GM19328 (cell line): ENCODE results near the gene AIRE.
"Not testable (repeated sequence)": the region's sequence is repeated elsewhere in the genome, so short reads cannot be mapped to it uniquely, and the experiment has no call there.

Experiments used
- ATAC-seq: cut with Tn5 transposase; IDR thresholded peaks from one replicate; pipeline ENCODE4 v1.9.1; 2021; ENCODE audit warnings: mild to moderate bottlenecking, moderate library complexity; ENCODE audit not compliant: unreplicated experiment

The AIRE gene

GRCh38 chr21:44285138-44285992 lies at the start of gene AIRE:
Gene AIRE, plus strand, starts transcription at chr21:44285876. Its CDS starts 131 bp downstream, at chr21:44286007.
- no peak for ATAC-seq

GRCh38 chr21:44240353-44240752 lies 45.3 kb upstream of the AIRE start:
- ATAC-seq: not testable (repeated sequence)

GRCh38 chr21:44240842-44241241 lies 44.8 kb upstream of the AIRE start, which contains the start of gene ICOSLG:
Gene ICOSLG, minus strand, starts transcription at chr21:44240943. Its CDS starts 126 bp downstream, at chr21:44240817.
- ATAC-seq: peak; percentile 45

GRCh38 chr21:44241281-44241680 lies 44.4 kb upstream of the AIRE start:
- peak; percentile 37 for ATAC-seq

- not testable (repeated sequence) for ATAC-seq
These were observed 41.7 kb upstream of the AIRE start for GRCh38 chr21:44243980-44244379.

DNA sequence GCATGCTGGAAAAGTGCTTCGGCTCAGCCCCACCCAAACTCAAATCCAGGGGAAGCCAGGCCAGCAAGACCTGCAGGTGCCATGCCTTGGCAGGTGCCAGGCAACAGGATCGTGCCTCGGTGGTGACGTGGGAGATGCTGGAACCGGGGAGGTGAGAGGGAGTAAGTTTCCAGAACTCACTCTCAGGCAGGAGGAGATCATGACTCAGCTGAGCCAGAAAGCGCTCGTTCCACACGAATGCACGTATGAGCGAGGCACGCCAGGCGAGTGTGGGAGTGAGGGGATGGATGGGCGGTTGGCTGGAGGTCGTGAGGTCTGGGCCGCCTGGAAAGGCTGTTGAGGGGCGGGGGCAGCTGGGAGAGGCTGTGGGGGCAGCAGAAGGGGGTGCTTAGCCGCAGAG lies 37.8 kb upstream of the AIRE start:
- not testable (repeated sequence) for ATAC-seq

DNA sequence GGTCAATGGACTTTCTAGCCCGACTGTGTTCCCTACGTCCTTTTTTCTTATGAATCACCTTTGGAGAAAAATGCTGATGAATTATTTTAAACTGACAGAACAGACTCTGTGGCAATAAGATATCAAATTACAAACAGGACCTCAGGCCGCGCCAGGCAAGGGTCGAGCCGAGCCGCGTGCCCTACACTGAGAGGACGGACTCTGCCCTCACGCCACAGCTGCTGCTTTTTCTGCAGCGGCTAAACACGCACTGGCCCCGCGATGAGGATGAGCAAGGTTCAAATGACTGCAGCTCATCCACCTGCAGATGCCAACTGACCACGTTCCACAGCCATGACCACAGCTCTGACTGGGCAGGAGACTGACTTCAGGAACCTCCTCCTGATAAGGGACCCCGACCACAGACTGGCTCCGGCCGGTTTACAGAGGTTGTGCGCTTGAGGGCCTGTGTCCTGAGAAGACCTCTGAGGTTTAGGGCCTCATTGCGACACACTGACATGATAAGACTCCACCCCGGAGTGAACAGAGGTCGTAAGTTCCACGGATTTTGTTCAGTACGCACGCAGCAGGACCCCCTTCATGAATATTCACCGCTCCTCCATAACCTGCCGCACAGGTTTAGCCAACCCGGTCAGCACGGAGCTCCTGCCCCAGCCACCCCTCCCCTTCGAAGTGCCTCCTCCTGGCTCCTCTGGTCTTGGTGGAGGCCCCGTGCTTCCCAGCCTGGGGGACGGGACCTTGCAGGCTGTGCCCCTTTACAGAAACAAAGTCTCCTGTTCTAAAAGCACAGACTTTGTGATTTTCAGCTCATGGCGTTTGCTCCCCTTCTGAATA lies 36.3 kb upstream of the AIRE start:
- ATAC-seq: not testable (repeated sequence)

- no peak for ATAC-seq
These were observed 31.6 kb upstream of the AIRE start for GRCh38 chr21:44253832-44254710.

DNA sequence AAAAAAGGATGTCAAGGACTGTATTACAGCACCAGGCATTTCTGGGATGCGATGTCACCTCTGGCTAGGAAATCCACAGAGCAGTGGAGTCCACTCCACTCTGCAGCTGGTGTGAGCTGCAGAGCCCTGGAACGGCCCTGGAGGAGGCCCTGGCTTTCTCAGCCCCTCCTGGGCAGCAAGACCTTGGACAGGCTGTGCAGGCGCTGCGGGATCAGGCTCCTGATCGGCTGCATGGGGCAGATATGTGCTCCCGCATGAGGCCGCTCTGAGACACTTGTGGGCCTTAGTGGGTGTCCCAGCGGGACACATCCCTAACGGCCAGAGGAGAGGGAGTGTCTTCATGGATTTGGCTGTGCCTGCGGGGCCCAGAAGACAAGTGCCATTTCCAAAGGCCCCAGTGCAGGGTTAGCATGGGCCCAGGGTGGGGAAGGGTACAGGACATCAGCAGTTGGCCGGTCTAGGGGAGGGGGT lies 30.1 kb upstream of the AIRE start:
- no peak for ATAC-seq

DNA sequence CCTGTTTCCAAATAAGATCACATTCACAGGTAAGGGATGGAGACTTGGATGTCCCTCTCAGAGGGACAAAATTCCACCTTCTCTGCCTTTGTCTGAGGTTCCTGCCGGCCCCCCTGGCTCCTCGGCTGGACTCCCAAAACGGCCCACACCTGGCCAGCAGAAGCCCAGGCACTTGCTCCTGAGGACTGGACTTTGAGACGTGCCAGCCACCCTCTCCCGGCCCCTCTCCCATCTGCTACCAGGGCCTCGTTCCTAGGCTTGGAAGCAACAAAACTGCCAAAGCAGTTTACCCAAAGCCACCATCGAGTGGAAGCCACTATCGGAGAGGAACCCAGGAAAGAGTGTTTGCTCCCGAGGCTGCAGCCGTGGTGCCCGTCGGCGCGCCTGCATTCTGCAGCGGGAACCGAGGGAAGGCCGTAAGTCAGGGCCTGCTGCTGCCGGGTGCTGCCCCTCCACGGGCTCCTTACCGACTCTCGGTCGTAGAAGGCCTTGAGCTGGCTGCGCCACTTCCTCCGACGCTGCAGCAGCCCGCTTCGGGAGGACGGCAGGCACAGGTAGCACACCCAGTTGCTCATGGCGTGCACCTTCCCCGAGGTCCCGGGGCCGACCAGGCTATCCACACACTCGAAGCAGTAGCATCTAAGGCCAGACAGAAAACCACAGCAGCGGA lies 27.5 kb upstream of the AIRE start:
- ATAC-seq: no peak

DNA sequence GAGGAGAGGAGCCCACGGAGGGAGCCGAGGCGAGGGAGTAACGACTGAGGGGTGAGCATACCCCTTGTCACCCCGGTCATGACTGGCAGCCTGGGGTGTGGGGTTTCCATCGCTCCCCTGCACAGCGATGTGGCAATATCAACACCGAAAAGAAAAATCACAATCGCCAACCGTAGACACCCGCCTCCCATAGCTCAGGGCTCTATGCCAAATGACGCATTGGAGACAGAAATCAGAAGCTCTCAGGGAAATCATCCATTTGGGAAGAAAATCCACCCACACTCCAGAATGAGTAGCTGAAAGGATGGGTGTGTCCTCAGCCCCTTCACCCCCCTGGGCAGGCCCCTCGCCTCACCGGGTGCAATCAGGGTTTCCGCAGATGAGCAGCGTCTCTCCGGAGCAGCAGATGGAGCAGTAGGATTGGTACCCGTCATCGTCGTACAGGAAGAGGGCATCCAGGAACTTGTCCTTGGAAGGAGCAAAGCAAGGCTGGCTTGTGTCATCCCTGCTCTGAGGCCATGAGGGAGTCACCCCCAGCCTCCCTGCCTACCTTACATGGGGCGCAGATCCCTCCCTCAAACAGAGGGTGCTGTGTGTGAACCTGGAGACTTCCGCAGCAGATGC lies 26.5 kb upstream of the AIRE start:
- no peak for ATAC-seq

DNA sequence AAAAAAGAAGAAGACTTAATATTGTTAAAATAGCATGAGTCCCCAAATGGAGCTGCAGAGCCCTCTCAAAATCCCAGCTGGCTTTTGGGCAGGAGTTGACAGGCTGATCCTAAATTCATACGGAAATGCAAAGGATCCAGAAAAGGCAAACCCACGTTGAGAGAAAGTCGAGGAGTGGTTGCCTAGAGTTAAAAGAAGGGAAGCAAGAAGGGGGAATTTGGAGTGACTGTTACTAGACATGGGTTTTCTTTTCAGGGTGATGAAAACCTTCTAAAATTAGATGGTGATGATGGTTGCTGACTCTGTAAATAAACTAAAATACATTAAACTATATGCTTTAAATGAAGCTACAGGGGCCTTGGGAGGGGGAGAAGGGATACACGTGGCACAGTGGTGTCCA lies 25.6 kb upstream of the AIRE start:
- ATAC-seq: no peak

DNA sequence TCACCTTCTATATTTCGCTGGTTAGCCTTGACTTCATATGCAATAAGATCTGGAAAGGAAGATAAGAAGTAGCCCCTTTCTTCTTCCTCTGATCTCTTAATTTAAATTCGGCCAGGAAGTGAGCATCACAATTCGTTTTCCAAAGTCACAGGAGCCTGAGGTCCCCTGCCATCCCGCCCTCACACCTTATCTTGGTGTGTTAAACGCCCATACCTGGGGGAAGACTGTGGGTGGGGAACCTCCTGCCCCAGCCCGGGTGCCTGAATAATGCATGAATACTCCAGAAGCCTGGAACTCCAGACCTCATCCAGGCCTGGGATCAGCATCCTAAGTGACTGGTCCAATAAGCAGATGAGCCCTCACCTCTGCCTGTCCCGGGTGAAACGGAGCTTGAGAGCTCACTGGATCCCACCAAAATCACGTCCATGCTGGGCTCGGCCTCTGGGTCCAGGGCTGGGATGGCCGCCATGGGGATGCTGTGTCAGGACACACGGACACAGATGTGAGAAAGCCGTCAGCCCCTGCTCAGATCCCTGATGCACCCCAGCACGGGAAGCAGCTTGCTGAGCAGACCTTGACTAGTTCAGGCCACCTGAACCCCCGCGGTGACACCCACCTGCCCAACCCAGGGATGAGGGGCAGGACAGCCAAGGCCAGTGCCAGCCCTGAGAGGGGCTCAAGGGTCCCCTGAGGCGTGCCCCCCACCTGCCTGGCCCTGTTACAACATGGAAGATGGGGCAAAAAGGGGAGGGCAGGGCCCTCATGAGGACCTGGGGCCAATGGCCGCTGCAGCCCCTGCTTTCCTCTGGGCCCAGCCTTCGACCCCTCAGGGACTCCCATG lies 24.7 kb upstream of the AIRE start:
- no peak for ATAC-seq

DNA sequence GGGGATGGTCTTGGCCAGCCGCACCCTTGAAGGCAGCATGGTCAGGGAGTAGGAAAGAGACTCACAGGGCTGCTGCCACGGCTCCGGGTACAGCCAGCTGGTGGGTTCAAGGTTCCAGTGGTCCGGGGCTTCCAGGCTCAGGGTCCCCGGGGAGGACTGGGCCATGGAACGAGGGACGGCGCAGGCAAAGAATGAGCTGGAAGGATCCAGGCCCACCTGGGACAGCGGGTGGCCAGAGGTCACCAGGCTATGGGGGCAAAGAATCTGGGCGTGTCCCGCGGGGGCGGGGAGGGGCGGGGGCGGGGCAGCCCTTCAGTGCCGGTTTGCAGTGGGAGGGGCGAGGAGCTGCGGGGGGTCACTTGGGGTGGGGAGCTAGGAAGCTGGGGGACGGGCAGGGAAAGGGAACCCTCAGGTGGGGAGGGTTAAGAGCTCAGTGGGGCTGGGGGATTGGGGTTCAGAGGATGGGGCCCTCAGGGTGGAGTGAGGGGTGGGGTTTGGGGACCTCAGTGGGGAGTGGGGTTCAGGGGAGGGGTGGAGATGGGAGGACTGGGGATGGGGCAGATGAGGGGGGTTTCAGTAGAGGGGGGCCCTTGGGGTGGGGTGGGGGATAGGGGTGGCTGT lies 23.9 kb upstream of the AIRE start, which contains the start of gene DNMT3L:
DNMT3L (minus strand) TSS at position 223 of the 621 bp plus-strand sequence. CDS start 638 bp downstream, outside the sequence.
- ATAC-seq: no peak

- no peak for ATAC-seq
These were observed 23.2 kb upstream of the AIRE start for GRCh38 chr21:44262338-44263056.

DNA sequence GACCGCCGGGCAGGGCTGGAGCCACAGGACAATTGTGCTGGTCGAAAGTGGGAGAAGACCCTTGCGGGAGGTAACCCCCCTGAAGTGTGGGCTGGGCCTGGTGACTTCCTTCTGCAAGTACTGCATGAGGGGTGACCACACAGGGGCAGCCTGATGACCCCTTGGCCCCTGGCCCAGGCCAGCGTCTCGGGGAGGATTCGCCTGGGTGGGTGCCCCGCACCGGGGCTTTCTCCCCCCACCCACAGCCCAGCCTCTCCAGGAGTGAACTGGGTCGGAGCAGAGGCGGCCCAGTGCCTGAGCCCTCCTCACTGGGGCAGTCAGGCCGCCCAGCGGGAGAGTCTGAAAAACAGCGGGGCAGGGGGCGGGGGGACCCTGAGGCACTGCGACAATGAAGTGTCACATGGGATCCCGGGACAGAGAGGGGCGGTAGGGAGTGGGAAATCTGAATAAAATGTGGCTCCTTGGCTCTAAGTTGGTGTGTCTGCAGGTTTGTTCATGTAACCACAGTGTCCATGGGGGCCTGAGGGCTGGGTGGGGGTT lies 22.4 kb upstream of the AIRE start:
- ATAC-seq: no peak

DNA sequence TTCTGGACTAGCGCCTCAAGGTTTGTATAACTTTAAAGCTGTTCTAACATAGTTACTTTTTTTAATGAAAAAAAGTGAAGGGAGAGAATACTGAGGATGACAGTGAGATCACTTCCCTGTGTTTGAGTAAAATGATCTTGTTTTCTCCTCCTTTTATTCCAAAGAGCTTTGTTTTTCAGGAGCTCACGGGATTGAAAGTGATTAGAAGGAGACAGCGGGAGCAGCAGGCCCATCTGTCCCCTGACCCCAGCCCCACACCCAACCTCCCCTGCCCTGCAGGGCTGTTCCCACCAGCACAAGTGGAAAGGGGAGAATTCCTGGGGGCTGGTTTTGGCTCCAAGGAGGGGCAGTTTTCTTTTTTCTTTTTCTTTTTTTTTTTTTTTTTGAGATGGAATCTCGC lies 21.9 kb upstream of the AIRE start:
- ATAC-seq: no peak
